ENCODE measurements around the gene TACR1. TPM values are rescaled to one million over a fixed set of nuclear protein-coding genes. Genes with fewer than 3 reads are reported as not detected.

Gene TACR1
- total and polyA plus RNA-seq, 8 donors = 0.14 to 3.5 (median 0.49) TPM; not detected in 4

- H3K36me3 ChIP-seq = no peaks in the 10 kb centered on the region
- peaks cover 0 to 24% (median 8%) of the 10 kb centered on the region in 3 donors for H3K27me3 ChIP-seq
- 86 to 95% (median 92%) methylated on average over 1 of the region's 1 CpG for WGBS, 5 donors
- no peaks in the 10 kb centered on the region for H3K9me3 ChIP-seq
- no peaks in the 10 kb centered on the region for H3K4me1 ChIP-seq
- H3K4me3 ChIP-seq = no peak overlapping the region
- intact Hi-C loops (cut with DNase I; ENCODE audit: low total_unique reads) = no loop called here
- DNase-seq = no peak
- TF ChIP-seq, protein P1, sequence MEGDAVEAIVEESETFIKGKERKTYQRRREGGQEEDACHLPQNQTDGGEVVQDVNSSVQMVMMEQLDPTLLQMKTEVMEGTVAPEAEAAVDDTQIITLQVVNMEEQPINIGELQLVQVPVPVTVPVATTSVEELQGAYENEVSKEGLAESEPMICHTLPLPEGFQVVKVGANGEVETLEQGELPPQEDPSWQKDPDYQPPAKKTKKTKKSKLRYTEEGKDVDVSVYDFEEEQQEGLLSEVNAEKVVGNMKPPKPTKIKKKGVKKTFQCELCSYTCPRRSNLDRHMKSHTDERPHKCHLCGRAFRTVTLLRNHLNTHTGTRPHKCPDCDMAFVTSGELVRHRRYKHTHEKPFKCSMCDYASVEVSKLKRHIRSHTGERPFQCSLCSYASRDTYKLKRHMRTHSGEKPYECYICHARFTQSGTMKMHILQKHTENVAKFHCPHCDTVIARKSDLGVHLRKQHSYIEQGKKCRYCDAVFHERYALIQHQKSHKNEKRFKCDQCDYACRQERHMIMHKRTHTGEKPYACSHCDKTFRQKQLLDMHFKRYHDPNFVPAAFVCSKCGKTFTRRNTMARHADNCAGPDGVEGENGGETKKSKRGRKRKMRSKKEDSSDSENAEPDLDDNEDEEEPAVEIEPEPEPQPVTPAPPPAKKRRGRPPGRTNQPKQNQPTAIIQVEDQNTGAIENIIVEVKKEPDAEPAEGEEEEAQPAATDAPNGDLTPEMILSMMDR (IDR thresholded peaks at IDR 0.05) = no peak
- TF ChIP-seq POLR2A (IDR thresholded peaks at IDR 0.05) (no peak), POLR2AphosphoS5 (IDR thresholded peaks at IDR 0.05) (no peak), EP300 (IDR thresholded peaks at IDR 0.05) (no peak)
- H3K27ac ChIP-seq = no peak overlapping the region
Measured at GRCh38 chr2:75192496-75192895, 6.8 kb downstream of the TACR1 start.

GRCh38 chr2:75190271-75190990 is 8.9 kb downstream of the TACR1 start:
- no peak overlapping the region for H3K4me3 ChIP-seq
- 79 to 91% (median 83%) methylated on average over 3 of the region's 3 CpGs for WGBS, 5 donors
- H3K36me3 ChIP-seq = no peaks in the 10 kb centered on the region
- intact Hi-C loops (cut with DNase I; ENCODE audit: low total_unique reads) = no loop called here
- H3K27me3 ChIP-seq = peaks cover 0 to 6% (median 0%) of the 10 kb centered on the region in 3 donors
- DNase-seq = no peak
- H3K27ac ChIP-seq = no peak overlapping the region
- H3K9me3 ChIP-seq = no peaks in the 10 kb centered on the region
- TF ChIP-seq POLR2A (IDR thresholded peaks at IDR 0.05) (no peak), EP300 (IDR thresholded peaks at IDR 0.05) (no peak), POLR2AphosphoS5 (IDR thresholded peaks at IDR 0.05) (no peak)
- TF ChIP-seq, protein P1 (IDR thresholded peaks at IDR 0.05) = no peak
- no peaks in the 10 kb centered on the region for H3K4me1 ChIP-seq

- no peak overlapping the region for H3K27ac ChIP-seq
- DNase-seq = peak in 1 of 2 donors; percentile 53
- TF ChIP-seq POLR2A (IDR thresholded peaks at IDR 0.05) (no peak), EP300 (IDR thresholded peaks at IDR 0.05) (no peak), POLR2AphosphoS5 (IDR thresholded peaks at IDR 0.05) (no peak)
- TF ChIP-seq, protein P1 (IDR thresholded peaks at IDR 0.05) = no peak
- no peaks in the 10 kb centered on the region for H3K9me3 ChIP-seq
- H3K4me3 ChIP-seq = no peak overlapping the region
- no peaks in the 10 kb centered on the region for H3K27me3 ChIP-seq
- 16 to 52% (median 34%) methylated on average over 1 of the region's 1 CpG for WGBS, 5 donors
- intact Hi-C loops (cut with DNase I; ENCODE audit: low total_unique reads) = no loop called here
- H3K4me1 ChIP-seq = no peaks in the 10 kb centered on the region
- no peaks in the 10 kb centered on the region for H3K36me3 ChIP-seq
Measured at GRCh38 chr2:75186821-75187220, 12.5 kb downstream of the TACR1 start.

GRCh38 chr2:75182606-75183005 is 16.7 kb downstream of the TACR1 start:
- DNase-seq = no peak
- 84 to 89% (median 86%) methylated on average over 3 of the region's 3 CpGs for WGBS, 5 donors
- Histone ChIP-seq H3K36me3 (no peaks in the 10 kb centered on the region), H3K4me3 (no peak overlapping the region), H3K27ac (no peak overlapping the region), H3K4me1 (no peaks in the 10 kb centered on the region), H3K9me3 (no peaks in the 10 kb centered on the region), H3K27me3 (no peaks in the 10 kb centered on the region)
- TF ChIP-seq, protein P1 (IDR thresholded peaks at IDR 0.05) = no peak
- TF ChIP-seq POLR2A (IDR thresholded peaks at IDR 0.05) (no peak), POLR2AphosphoS5 (IDR thresholded peaks at IDR 0.05) (no peak), EP300 (IDR thresholded peaks at IDR 0.05) (no peak)
- intact Hi-C loops (cut with DNase I; ENCODE audit: low total_unique reads) = no loop called here
